Measurements from ENCODE around the gene FOXO3. TPM values are rescaled to one million over a fixed set of nuclear protein-coding genes. Genes with fewer than 3 reads are reported as not detected.

FOXO3 gene
- total RNA-seq (2022; extraction: Qiagen RNA extraction), result 16.0 to 23.3 TPM (median 20.4 TPM) in 5 replicates

GRCh38 chr6:108560463-108561308 is at the start of gene FOXO3:
Gene FOXO3, plus strand, starts transcription at chr6:108560917. Its CDS starts 292 bp downstream, at chr6:108561209.

All from A549 treated with dexamethasone at 1 μM for 4 hours (cell line).